Panc1 (cell line): ENCODE data around the gene ECM1. TPM values are rescaled to one million over a fixed set of nuclear protein-coding genes. Genes with fewer than 3 reads are reported as not detected.
A peak's percentile ranks its signal among the peaks of the same experiment; 100 is the strongest.

Experiments used
- ATAC-seq: fragments of 200-7000 bp; cut with Tn5 transposase; 2 replicates; pipeline ENCODE4 v1.9.1; 2020; ENCODE audit warnings: mild to moderate bottlenecking, moderate library complexity
- BruUV-seq: library from RNA; stranded (reverse); fragments of 400-500 nt; replicated peaks from 2 replicates; lab custom pipeline; 2021; lab: Mats Ljungman, UMichigan
- CTCF ChIA-PET: fragments of 300-600 bp; sonication (Branson Sonifier 250); formaldehyde crosslinking; loops from one replicate; lab custom pipeline; 2022; ENCODE audit warnings: antibody characterized with exemption; lab: Charles Lee
- POLR2A ChIA-PET: fragments of 300-600 bp; sonication (Branson Sonifier 250); formaldehyde crosslinking; loops from one replicate; lab custom pipeline; 2022; ENCODE audit warnings: antibody characterized with exemption; lab: Charles Lee
- DNase-seq: peaks from one replicate; pipeline ENCODE4 v3.0.0-alpha.2; 2010; ENCODE audit warnings: low read depth, low spot score
- H3K27ac ChIP-seq: 2 replicates; pipeline ENCODE4 v1.5.1; 2011; ENCODE audit warnings: mild to moderate bottlenecking, low read length, inconsistent platforms
- H3K27me3 ChIP-seq: fragments of 200-500 bp; sonication (Bioruptor generic); 2 replicates; pipeline ENCODE4 v1.6.0; 2014; ENCODE audit warnings: low read length, inconsistent platforms; ENCODE audit not compliant: control insufficient read depth, insufficient read depth
- H3K36me3 ChIP-seq: fragments of 200-500 bp; sonication (Bioruptor generic); 2 replicates; pipeline ENCODE4 v1.5.1; 2014; ENCODE audit warnings: inconsistent platforms, mild to moderate bottlenecking, low read length, moderate library complexity; ENCODE audit not compliant: control insufficient read depth, insufficient read depth
- H3K4me1 ChIP-seq: 2 replicates; pipeline ENCODE4 v1.5.1; 2011; ENCODE audit warnings: inconsistent platforms, mild to moderate bottlenecking, low read length, moderate library complexity; ENCODE audit not compliant: control insufficient read depth, insufficient read depth
- H3K4me3 ChIP-seq, 2 experiments: 2 replicates each; pipeline ENCODE4 v1.5.1; 2011 to 2012; ENCODE audit warnings: low read depth in 2 of 2, low read length in 2 of 2, mild to moderate bottlenecking in 2 of 2, inconsistent platforms in 1 of 2, moderate library complexity in 1 of 2
- H3K9me3 ChIP-seq: fragments of 200-500 bp; sonication (Bioruptor generic); 2 replicates; pipeline ENCODE4 v1.5.1; 2014; ENCODE audit warnings: low read depth, mild to moderate bottlenecking, inconsistent platforms, low read length, moderate library complexity; ENCODE audit not compliant: control insufficient read depth, insufficient read depth
- CTCF ChIP-seq: fragments of 450-650 bp; IDR thresholded peaks from 2 replicates; pipeline ENCODE4 v1.5.1; 2017; ENCODE audit warnings: mild to moderate bottlenecking
- POLR2AphosphoS5 ChIP-seq: IDR thresholded peaks from 2 replicates; pipeline ENCODE4 v1.6.1; 2012; ENCODE audit warnings: mild to moderate bottlenecking, low read depth, low read length, moderate library complexity
- REST ChIP-seq, 2 experiments: IDR thresholded peaks; 2 replicates each; pipeline ENCODE4 v1.6.1; 2011 to 2012; ENCODE audit warnings: low read depth in 2 of 2, control low read depth in 1 of 2, low read length in 1 of 2, mild to moderate bottlenecking in 1 of 2, moderate library complexity in 1 of 2; ENCODE audit not compliant: insufficient read depth in 1 of 2
- SIN3A ChIP-seq: IDR thresholded peaks from 2 replicates; pipeline ENCODE4 v1.6.1; 2012; ENCODE audit warnings: low read depth, mild to moderate bottlenecking, low read length, moderate library complexity, borderline replicate concordance; ENCODE audit not compliant: insufficient read depth
- TCF7L2 ChIP-seq: IDR thresholded peaks from 2 replicates; pipeline ENCODE4 v1.6.1; 2011; ENCODE audit warnings: mild to moderate bottlenecking, low read depth, low read length, inconsistent platforms
- in situ Hi-C: cut with HindIII; loops from 2 replicates; pipeline ENCODE4 v1.10.0; 2016; ENCODE audit warnings: low sequenced_read_pairs, low pct_unique_long_range_greater_than_20kb
- intact Hi-C: fragments of 100-400 bp; cut with micrococcal nuclease; formaldehyde crosslinking; loops from one replicate; pipeline ENCODE4 v1.10.0; 2022; ENCODE audit not compliant: unreplicated experiment
- total RNA-seq: library from RNA; stranded (reverse); gene quantifications from one replicate; pipeline ENCODE4 v1.2.1, GENCODE V29; 2021; ENCODE audit not compliant: unreplicated experiment

ECM1 gene
- total RNA-seq, 1 experiment from 2014 or later, result 2.2 TPM

- BruUV-seq, result no TSS peak
- no peak for TF ChIP-seq REST (IDR thresholded peaks at IDR 0.05; ENCODE audit: insufficient read depth in 1 of 2, low read depth in 2 of 2, low read length in 1 of 2)
- no peak for TF ChIP-seq POLR2AphosphoS5
- TF ChIP-seq SIN3A, result no peak
- TF ChIP-seq CTCF, result no peak; the same call in 1 of the 2 replicates
- no peak for TF ChIP-seq TCF7L2
- ChIA-PET CTCF (no interaction called here), POLR2A (no interaction called here)
- no peaks in the 10 kb centered on the region; the same call in 1 of the 2 replicates for H3K36me3 ChIP-seq
- H3K9me3 ChIP-seq, result no peaks in the 10 kb centered on the region
- intact Hi-C loops (no loop called here), in situ Hi-C loops (no loop called here)
- H3K27ac ChIP-seq, result no peak overlapping the region
- ATAC-seq (no peak), DNase-seq (no peak)
- peaks cover 7% of the 10 kb centered on the region for H3K4me1 ChIP-seq
- no peak overlapping the region for H3K4me3 ChIP-seq
- H3K27me3 ChIP-seq, result no peaks in the 10 kb centered on the region
These were observed 23.0 kb upstream of the ECM1 start for GRCh38 chr1:150484861-150485260.

- ChIA-PET CTCF (no interaction called here), POLR2A (no interaction called here)
- DNase-seq, result peak; percentile 96
- no TSS peak for BruUV-seq
- in situ Hi-C loops (no loop called here), intact Hi-C loops (no loop called here)
- no peaks in the 10 kb centered on the region for H3K9me3 ChIP-seq
- no peaks in the 10 kb centered on the region; the same call in 1 of the 2 replicates for H3K36me3 ChIP-seq
- peak within 1 kb of the TSS; percentile 94 for H3K27ac ChIP-seq
- peak within 1 kb of the TSS; percentile 95 to 100 for H3K4me3 ChIP-seq
- peaks cover 7% of the 10 kb centered on the region for H3K4me1 ChIP-seq
- no peaks in the 10 kb centered on the region for H3K27me3 ChIP-seq
- TF ChIP-seq SIN3A, result peak; percentile 72; the same call in 1 of the 2 replicates
- TF ChIP-seq POLR2AphosphoS5, result peak; percentile 89
- no peak for TF ChIP-seq REST (IDR thresholded peaks at IDR 0.05; ENCODE audit: insufficient read depth in 1 of 2, low read depth in 2 of 2, low read length in 1 of 2)
- TF ChIP-seq CTCF, result no peak
- 0 out of 2 replicates have a peak, but pooled peaks have one; percentile 36 for TF ChIP-seq TCF7L2
- peak; percentile 100 for ATAC-seq
These were observed 20.7 kb upstream of the ECM1 start, which contains the start of gene TARS2 for GRCh38 chr1:150486966-150487762. TARS2 (plus strand) TSS chr1:150487419; CDS start chr1:150487451, 32 bp downstream.
